CD4-positive, CD25-positive, alpha-beta regulatory T cell (primary cell): ENCODE data around the gene SCP2. TPM values are rescaled to one million over a fixed set of nuclear protein-coding genes. Genes with fewer than 3 reads are reported as not detected.

Experiments used
- ATAC-seq, 2 donors: fragments of 150-1000 bp; cut with Tn5 transposase; one replicate each; pipeline ENCODE4 v1.10.0; 2021; ENCODE audit warnings: low read depth in 2 of 2, moderate number of reproducible peaks in 2 of 2, moderate library complexity in 1 of 2
- DNase-seq, 3 donors: peaks; one replicate each; pipeline versions ENCODE4 v3.0.0 to v3.0.0-alpha.2; 2012 to 2022; ENCODE audit warnings: mixed read lengths in 1 of 3
- H3K27ac ChIP-seq: one replicate; pipeline ENCODE4 v1.7.0; 2013; ENCODE audit warnings: mild to moderate bottlenecking, low read length; ENCODE audit not compliant: insufficient read depth, poor library complexity, severe bottlenecking
- H3K27me3 ChIP-seq: one replicate; pipeline ENCODE4 v1.7.0; 2013; ENCODE audit warnings: low read length; ENCODE audit not compliant: control insufficient read depth, insufficient read depth
- H3K36me3 ChIP-seq: one replicate; pipeline ENCODE4 v1.7.0; 2013; ENCODE audit warnings: mild to moderate bottlenecking, low read length, moderate library complexity; ENCODE audit not compliant: control insufficient read depth, insufficient read depth
- H3K4me1 ChIP-seq: 2 replicates; pipeline ENCODE4 v1.7.0; 2013; ENCODE audit warnings: mild to moderate bottlenecking, low read length; ENCODE audit not compliant: insufficient read depth, control insufficient read depth, poor library complexity, severe bottlenecking
- H3K4me3 ChIP-seq: one replicate; pipeline ENCODE4 v1.7.0; 2013; ENCODE audit warnings: low read depth, mild to moderate bottlenecking, low read length, moderate library complexity
- H3K9me3 ChIP-seq, 2 experiments: 1 replicate in 1 of 2; 2 replicates in 1 of 2; pipeline ENCODE4 v1.7.0; 2013; ENCODE audit warnings: low read length in 2 of 2, mild to moderate bottlenecking in 1 of 2, moderate library complexity in 1 of 2; ENCODE audit not compliant: control insufficient read depth in 2 of 2
- H3K27ac Mint-ChIP-seq, 3 donors: one replicate each; pipeline ENCODE4 v1.8.0; 2020 to 2022; ENCODE audit warnings: mild to moderate bottlenecking in 3 of 3, mixed read lengths in 3 of 3, moderate library complexity in 2 of 3
- H3K27me3 Mint-ChIP-seq: one replicate; pipeline ENCODE4 v1.8.0; 2022; ENCODE audit warnings: mild to moderate bottlenecking, mixed read lengths
- H3K36me3 Mint-ChIP-seq: one replicate; pipeline ENCODE4 v1.8.0; 2020; ENCODE audit warnings: mixed read lengths
- H3K4me1 Mint-ChIP-seq, 4 donors: one replicate each; pipeline ENCODE4 v1.8.0; 2020 to 2022; ENCODE audit warnings: mixed read lengths in 4 of 4, mild to moderate bottlenecking in 1 of 4
- H3K4me3 Mint-ChIP-seq, 4 donors: one replicate each; pipeline ENCODE4 v1.8.0; 2020 to 2022; ENCODE audit warnings: mild to moderate bottlenecking in 4 of 4, mixed read lengths in 4 of 4, moderate library complexity in 3 of 4
- H3K9me3 Mint-ChIP-seq, 7 donors: one replicate each; pipeline ENCODE4 v1.8.0; 2020 to 2022; ENCODE audit warnings: mixed read lengths in 7 of 7, mild to moderate bottlenecking in 3 of 7, moderate library complexity in 2 of 7
- polyA plus RNA-seq, 4 donors: library from polyadenylated mRNA; unstranded; fragments of 300-500 nt; fragmentation: Illumina TruSeq; gene quantifications; one replicate each; pipeline ENCODE4 v1.2.3, GENCODE V29; 2021
- total RNA-seq: library from RNA; stranded (reverse); gene quantifications from one replicate; pipeline ENCODE4 v1.2.3, GENCODE V29; 2022

The SCP2 gene
- total and polyA plus RNA-seq, 5 donors from 2014 or later, result 58.9 to 213 (median 157) TPM

DNA sequence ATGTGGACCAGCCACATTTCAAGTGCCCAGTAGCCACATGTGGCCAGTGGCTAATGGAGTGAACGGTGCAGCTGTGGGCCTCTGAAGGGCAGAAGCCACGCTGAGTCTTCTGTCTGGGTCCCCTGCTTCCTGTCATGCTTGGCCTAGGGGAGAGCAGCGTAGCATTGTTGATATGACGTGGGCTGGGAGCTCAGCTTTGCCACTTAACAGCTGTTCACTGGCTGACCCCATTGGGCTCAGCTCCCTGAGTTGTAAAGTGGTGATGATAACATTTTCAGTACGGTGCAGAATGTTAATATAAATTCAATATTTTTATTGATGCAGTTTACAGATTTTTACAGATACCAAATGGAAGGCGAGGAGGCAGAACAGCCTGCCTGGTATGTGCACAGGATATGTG is 139.4 kb downstream of the SCP2 start:
- no peak overlapping the region for H3K4me3 Mint-ChIP-seq
- no peak for DNase-seq
- H3K27me3 Mint-ChIP-seq, result peaks cover 36% of the 10 kb centered on the region
- Histone ChIP-seq H3K27me3 (peaks cover 6% of the 10 kb centered on the region), H3K4me1 (peaks cover 10% of the 10 kb centered on the region), H3K27ac (no peak overlapping the region), H3K4me3 (no peak overlapping the region), H3K9me3 (no peaks in the 10 kb centered on the region), H3K36me3 (no peaks in the 10 kb centered on the region)
- ATAC-seq, result no peak
- peaks cover 0 to 15% (median 0%) of the 10 kb centered on the region in 4 donors for H3K4me1 Mint-ChIP-seq
- no peak overlapping the region for H3K27ac Mint-ChIP-seq
- H3K36me3 Mint-ChIP-seq, result peaks cover 3% of the 10 kb centered on the region
- no peaks in the 10 kb centered on the region for H3K9me3 Mint-ChIP-seq

DNA sequence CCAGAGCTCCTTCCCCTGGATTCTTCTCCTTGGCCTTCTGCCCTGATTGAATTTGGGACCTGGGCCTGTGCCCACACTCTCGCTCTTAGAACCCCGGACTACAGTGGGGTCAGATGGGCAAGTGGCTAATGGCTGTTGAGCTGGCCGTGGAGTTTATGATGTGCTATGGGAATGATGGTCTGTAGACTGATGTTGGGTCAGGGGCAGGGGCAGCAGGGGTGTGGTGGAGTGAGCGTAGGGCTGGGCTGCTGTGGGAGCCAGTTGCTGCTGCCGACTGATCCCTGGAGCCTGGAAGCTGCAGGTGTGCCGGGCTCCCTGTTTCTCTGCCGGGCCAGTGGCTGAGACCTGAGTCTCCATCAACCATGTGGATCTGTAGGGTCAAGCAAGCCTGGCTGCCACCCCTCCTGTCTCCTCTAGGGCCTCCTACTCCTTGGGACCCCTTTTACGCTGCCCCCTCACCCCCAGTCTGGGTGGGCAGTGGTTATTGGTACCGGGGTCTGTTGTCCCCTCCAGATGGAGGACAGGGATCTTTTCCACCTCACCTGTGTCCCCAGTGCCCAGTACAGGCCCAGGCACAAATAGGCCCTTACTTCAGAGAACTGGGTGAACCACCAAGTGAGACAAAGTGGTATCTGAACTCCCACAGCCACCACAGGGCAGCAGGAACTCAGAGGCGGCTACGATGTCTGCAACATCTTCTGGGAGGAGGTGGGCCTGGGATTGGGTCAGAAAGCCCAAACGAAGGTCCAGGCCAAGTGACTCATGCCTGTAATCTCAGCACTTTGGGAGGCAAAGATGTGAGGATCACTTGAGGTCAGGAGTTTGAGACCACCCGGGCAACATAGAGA is 140.0 kb downstream of the SCP2 start:
- Mint-ChIP-seq H3K36me3 (peaks cover 3% of the 10 kb centered on the region), H3K4me1 (peaks cover 0 to 13% (median 0%) of the 10 kb centered on the region in 4 donors), H3K9me3 (no peaks in the 10 kb centered on the region), H3K27me3 (peaks cover 34% of the 10 kb centered on the region), H3K4me3 (no peak overlapping the region), H3K27ac (no peak overlapping the region)
- H3K4me1 ChIP-seq, result peaks cover 8% of the 10 kb centered on the region
- DNase-seq (no peak), ATAC-seq (no peak)
- no peaks in the 10 kb centered on the region for H3K36me3 ChIP-seq
- no peak overlapping the region for H3K27ac ChIP-seq
- no peak overlapping the region for H3K4me3 ChIP-seq
- no peaks in the 10 kb centered on the region for H3K9me3 ChIP-seq
- peaks cover 6% of the 10 kb centered on the region for H3K27me3 ChIP-seq

DNA sequence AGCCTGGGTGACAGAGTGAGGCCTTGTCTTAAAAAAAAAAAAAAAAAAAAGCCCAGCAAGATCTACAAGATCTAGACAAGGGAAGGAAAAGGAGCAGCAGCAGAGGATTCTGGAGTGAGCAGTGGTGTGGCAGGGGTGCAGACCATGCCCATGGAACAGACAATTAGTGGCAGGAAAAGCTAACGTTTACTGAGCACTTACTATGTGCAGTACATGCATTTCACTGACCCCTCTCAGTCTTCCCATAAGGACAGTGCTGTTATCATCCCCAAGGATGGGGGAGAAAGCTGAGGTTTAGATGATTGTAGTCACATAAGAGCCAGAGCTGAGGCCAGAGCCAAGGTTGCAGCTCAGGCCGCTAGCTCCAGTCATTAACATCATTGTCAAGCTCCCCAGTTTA is 140.8 kb downstream of the SCP2 start:
- Mint-ChIP-seq H3K36me3 (peaks cover 3% of the 10 kb centered on the region), H3K9me3 (no peaks in the 10 kb centered on the region), H3K4me1 (peaks cover 0 to 11% (median 0%) of the 10 kb centered on the region in 4 donors), H3K4me3 (no peak overlapping the region), H3K27me3 (peaks cover 34% of the 10 kb centered on the region), H3K27ac (no peak overlapping the region)
- no peak overlapping the region for H3K4me3 ChIP-seq
- H3K9me3 ChIP-seq, result no peaks in the 10 kb centered on the region
- no peaks in the 10 kb centered on the region for H3K36me3 ChIP-seq
- peaks cover under 1% of the 10 kb centered on the region for H3K4me1 ChIP-seq
- no peak overlapping the region for H3K27ac ChIP-seq
- ATAC-seq (no peak), DNase-seq (no peak)
- peaks cover 6% of the 10 kb centered on the region for H3K27me3 ChIP-seq

DNA sequence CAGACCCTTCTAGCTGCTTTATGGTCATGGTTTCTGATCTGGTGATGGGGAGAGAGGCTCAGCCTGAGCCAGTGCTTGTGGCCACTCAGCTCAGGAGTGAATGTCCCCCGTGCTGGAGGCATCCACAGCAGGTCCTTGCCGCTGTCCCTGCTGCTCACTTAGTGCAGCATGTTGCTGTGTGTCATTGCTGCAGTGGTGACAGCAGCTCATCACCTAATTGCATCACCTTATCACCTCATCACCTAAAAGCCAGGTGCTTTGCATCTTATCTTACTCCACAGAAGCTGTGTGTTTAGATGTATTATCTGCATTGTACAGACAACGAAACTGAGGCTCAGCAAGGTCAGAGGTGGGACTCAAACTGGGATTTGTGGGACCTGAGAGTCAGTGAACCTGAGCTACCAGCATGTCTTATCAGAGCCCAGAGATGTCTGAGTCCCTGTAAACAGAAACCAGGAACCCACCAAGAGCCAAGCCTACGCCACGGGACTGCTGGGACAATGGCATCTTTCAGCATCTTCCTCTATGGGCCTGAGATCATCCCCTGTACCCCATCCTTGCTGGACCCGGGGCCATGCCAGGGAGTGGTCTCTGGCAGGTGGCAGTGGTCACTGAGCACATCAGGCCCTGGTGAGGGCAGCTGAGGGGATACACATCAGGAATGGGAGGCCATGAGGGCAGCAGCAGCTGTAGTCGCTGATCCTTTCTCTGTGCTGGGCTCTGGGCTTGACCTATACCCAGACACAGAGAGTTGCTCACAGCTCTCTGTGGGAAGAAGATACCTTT is 141.4 kb downstream of the SCP2 start:
- Mint-ChIP-seq H3K9me3 (no peaks in the 10 kb centered on the region), H3K4me3 (no peak overlapping the region), H3K27me3 (peaks cover 28% of the 10 kb centered on the region), H3K27ac (no peak overlapping the region), H3K4me1 (peaks cover 0 to 6% (median 0%) of the 10 kb centered on the region in 4 donors), H3K36me3 (peaks cover 3% of the 10 kb centered on the region)
- Histone ChIP-seq H3K36me3 (no peaks in the 10 kb centered on the region), H3K27ac (no peak overlapping the region), H3K4me3 (no peak overlapping the region), H3K9me3 (no peaks in the 10 kb centered on the region), H3K4me1 (no peaks in the 10 kb centered on the region), H3K27me3 (peaks cover 5% of the 10 kb centered on the region)
- no peak for ATAC-seq
- DNase-seq, result no peak

DNA sequence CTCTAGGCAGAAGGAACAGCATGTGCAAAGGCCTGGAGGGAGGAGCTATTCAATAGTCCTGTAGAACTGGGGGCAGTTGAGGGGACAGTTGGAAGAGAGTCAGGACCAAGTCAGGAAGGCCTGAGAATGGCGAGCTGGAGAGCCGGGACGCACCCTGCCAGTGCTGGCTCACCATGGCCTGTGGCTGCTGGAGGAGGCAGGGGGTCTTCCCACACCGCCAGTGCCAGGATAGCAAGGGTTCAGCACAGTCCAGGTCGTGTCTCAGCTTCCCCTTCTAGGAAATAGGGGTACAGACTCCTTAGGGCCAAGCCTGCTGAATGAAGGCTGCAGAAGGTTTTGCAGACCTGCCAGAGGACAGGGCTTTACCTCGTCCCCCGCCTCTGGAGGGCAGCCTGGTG is 142.2 kb downstream of the SCP2 start:
- Histone ChIP-seq H3K9me3 (no peaks in the 10 kb centered on the region), H3K4me1 (no peaks in the 10 kb centered on the region), H3K27me3 (no peaks in the 10 kb centered on the region), H3K4me3 (no peak overlapping the region), H3K27ac (no peak overlapping the region), H3K36me3 (no peaks in the 10 kb centered on the region)
- ATAC-seq (no peak), DNase-seq (no peak)
- Mint-ChIP-seq H3K36me3 (peaks cover 3% of the 10 kb centered on the region), H3K9me3 (no peaks in the 10 kb centered on the region), H3K27me3 (peaks cover 20% of the 10 kb centered on the region), H3K27ac (no peak overlapping the region), H3K4me3 (no peak overlapping the region), H3K4me1 (no peaks in the 10 kb centered on the region)

DNA sequence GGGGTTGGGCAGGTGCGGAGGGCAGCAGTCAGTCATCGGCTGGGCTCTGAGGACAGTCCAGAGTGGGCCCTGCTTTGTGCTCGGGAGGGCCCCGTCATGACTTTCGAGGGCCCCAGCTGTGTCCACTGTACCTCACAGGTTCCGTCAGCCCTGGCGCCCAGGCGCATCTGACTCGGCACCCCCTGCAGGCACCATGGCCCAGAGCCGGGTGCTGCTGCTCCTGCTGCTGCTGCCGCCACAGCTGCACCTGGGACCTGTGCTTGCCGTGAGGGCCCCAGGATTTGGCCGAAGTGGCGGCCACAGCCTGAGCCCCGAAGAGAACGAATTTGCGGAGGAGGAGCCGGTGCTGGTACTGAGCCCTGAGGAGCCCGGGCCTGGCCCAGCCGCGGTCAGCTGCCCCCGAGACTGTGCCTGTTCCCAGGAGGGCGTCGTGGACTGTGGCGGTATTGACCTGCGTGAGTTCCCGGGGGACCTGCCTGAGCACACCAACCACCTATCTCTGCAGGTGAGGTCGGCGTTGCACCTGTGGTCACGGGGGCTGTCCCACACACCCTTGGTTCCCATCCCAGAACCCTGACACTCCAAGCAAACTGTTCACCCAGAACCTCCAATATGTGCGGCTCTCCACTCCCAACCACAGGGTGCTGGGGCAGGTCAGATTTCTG is 142.7 kb downstream of the SCP2 start:
- Mint-ChIP-seq H3K4me1 (no peaks in the 10 kb centered on the region), H3K27me3 (peaks cover 15% of the 10 kb centered on the region), H3K9me3 (no peaks in the 10 kb centered on the region), H3K36me3 (peaks cover 3% of the 10 kb centered on the region), H3K27ac (no peak overlapping the region), H3K4me3 (no peak overlapping the region)
- Histone ChIP-seq H3K4me1 (no peaks in the 10 kb centered on the region), H3K9me3 (no peaks in the 10 kb centered on the region), H3K27me3 (no peaks in the 10 kb centered on the region), H3K4me3 (no peak overlapping the region), H3K36me3 (no peaks in the 10 kb centered on the region), H3K27ac (no peak overlapping the region)
- ATAC-seq (no peak), DNase-seq (no peak)

DNA sequence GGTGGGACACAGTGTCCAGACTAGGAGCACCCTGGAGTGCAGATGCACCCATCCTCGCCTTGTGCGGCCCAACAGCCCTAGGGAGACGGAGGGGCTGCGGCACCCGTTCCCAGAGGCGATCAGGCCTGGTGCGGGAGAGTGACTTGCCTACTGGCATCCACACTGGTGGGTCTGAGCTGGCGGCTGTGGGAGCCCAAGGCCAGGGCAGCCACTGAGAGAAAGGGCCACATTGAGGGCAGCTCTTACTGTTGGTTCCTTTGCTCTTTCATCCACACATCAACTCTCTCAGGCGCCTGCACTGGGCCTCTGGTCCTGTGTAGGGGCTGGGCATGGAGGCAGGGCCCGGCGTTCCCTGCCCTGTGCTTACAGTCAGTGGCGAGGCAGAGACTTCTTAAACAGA is 143.5 kb downstream of the SCP2 start:
- no peak overlapping the region for H3K4me3 Mint-ChIP-seq
- ATAC-seq, result no peak
- no peak overlapping the region for H3K27ac Mint-ChIP-seq
- H3K27me3 Mint-ChIP-seq, result peaks cover 8% of the 10 kb centered on the region
- no peak overlapping the region for H3K4me3 ChIP-seq
- peaks cover 2% of the 10 kb centered on the region for H3K36me3 Mint-ChIP-seq
- DNase-seq, result no peak
- no peaks in the 10 kb centered on the region for H3K9me3 ChIP-seq
- no peaks in the 10 kb centered on the region for H3K36me3 ChIP-seq
- H3K27me3 ChIP-seq, result no peaks in the 10 kb centered on the region
- H3K4me1 ChIP-seq, result no peaks in the 10 kb centered on the region
- H3K9me3 Mint-ChIP-seq, result no peaks in the 10 kb centered on the region
- H3K27ac ChIP-seq, result no peak overlapping the region
- H3K4me1 Mint-ChIP-seq, result no peaks in the 10 kb centered on the region
